NCI-H1694 (cell line): Measurements from ENCODE around the gene VPS13D.
"Not testable (repeated sequence)": the region's sequence is repeated elsewhere in the genome, so short reads cannot be mapped to it uniquely, and the experiment has no call there.

ENCODE experiments used
- DNase-seq: peaks from one replicate; lab custom pipeline; 2025; lab: John Stamatoyannopoulos, UW

The VPS13D gene

DNA sequence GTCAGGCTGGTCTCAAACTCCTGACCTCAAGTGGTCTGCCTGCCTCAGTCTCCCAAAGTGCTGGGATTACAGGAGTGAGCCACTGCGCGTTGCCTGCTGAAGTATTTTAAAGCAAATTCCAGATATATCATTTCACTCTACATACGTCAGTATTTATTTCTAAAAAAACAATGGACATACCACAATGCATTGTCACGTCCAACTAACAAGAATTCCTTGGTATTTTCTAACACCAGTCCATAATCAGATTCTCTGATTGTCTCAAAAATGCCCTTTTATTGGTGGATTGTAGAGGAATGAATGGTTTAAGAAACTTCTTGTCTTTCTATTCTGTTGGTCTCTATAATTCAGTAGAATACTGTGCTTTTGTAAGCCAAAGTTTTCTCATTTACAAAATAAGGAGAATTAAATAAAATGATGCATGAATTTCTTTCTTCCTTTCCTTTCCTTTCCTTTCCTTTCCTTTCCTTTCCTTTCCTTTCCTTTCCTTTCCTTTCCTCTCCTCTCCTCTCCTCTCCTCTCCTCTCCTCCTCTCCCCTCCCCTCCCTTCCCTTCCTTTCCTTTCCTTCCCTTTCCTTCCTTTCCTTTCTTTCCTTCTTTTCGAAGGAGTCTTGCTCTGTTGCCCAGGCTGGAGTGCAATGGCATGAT is 55.8 kb downstream of the VPS13D start:
- no peak for DNase-seq

DNA sequence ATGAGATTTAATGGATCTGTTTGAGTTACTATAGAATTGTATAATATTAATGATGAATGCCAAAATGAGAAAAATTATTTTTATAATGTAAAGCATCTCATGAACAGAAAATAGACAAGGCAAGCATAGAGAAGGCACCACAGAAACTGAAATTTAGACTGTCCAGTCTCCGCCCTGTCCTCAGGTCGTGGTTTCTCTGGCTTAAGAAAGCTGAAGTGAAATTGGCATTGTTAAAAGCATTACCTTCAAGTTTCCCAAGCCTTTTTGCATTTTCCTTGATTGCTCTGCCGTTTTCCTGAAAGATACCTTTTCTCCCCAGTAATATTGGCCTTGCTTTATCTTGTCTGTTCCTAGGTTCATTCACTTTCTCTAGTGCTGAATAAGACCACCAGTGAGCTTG is 58.0 kb downstream of the VPS13D start:
- DNase-seq, result no peak

DNA sequence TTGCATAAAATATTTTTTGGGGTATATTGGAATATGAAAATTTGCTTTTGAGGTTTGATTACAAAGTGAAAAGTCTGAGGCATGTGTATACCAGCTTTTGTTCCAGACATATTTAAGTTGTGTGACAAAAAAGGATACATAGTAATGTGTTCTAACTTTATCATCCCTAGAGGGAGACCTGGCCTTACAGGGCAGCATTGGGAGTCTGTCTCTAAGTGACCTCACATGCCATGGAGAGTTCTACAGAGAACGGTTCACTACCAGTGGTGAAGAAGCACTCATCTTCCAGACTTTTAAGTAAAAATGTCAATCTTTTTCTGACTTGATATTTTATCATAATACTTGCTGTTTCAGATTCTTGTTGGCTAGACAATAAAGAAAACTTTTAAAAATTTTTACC is 61.0 kb downstream of the VPS13D start:
- no peak for DNase-seq

DNA sequence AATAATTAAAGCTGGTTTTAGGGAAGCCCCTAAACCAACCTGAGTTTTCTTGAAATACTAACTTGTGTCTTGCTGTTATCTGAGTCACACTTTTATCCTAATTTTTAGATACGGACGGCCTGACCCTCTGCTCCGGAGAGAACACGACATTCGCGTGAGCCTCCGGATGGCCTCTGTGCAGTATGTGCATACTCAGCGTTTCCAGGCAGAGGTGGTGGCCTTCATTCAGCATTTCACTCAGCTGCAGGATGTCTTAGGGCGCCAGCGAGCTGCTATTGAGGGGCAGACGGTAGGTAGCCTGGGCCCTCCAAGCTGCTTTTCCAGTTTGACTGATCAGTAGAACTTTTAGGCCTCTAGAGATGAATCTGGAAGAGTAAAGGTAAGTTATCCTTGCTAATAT is 63.6 kb downstream of the VPS13D start:
- DNase-seq, result no peak

DNA sequence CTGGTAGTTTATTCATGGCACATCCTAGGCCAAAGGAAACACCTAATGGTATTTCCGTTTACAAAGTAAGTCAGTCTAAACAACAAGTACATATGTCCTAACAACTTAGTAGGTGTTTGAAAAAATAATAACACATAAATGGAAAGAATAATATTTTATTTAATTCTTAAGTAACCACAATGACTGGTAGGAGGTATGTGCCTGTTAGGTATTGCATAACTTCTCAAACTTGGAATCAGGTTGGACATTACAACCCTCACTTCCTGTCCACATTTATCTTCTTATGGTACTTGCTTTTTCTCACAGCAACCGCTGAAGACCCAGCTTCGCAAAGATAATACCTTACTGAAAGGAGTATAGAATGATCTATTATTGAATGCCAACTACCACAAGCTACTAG is 64.2 kb downstream of the VPS13D start:
- no peak for DNase-seq

DNA sequence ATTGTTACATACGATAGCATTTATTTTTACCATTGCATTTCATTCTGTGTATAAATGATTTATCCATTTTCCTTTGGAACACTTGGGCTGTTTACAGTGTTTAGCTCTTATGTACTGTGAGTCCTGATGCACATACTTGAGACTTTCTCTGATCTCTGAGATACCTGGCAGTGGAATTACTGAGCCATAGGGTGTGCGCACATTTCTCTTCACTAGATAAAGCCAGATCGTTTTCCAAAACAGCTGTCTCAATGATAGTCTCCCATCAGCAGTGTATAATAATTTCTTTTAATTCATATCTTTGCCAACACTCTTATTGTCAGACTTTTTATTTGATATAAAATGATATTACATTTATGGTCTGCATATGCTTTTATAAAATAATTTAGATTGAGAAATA is 66.2 kb downstream of the VPS13D start:
- DNase-seq, result no peak

DNA sequence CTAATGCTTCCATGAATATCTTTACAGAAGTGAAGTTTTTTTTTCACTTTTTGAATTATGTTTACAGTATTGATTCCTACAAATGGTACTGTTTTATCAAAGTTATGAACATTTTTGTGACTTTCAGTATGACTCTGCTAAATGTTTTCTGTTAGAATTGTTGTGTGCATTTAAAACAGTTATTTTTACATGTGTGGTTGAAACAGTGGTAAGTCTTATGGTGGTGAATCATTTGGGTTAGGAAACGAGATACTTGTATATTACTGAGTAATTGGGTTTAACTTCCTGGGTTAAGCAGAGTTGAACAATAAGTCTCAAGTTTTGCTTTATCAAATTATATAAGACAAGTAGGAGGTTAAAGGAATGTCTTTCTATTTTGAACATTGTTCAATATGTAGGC is 66.8 kb downstream of the VPS13D start:
- no peak for DNase-seq

DNA sequence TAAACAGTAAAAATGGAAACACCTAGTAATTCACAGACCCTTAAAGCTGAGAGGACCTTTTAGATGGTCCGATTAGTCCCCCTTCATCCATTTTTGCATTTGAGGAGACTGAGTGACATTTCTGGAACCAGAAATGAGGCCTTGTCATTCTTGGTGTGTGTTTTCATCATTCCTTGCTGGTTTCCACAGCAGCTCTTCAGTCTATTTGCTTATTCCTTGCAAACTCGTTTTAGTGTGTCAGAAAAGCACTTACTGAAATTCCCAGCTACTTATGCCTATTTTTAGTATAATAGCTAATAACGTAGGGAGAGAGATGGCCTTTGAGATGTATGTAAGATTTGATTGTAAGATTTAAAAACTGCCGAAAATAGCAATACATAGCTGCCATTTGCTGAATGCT is 70.9 kb downstream of the VPS13D start:
- no peak for DNase-seq

DNA sequence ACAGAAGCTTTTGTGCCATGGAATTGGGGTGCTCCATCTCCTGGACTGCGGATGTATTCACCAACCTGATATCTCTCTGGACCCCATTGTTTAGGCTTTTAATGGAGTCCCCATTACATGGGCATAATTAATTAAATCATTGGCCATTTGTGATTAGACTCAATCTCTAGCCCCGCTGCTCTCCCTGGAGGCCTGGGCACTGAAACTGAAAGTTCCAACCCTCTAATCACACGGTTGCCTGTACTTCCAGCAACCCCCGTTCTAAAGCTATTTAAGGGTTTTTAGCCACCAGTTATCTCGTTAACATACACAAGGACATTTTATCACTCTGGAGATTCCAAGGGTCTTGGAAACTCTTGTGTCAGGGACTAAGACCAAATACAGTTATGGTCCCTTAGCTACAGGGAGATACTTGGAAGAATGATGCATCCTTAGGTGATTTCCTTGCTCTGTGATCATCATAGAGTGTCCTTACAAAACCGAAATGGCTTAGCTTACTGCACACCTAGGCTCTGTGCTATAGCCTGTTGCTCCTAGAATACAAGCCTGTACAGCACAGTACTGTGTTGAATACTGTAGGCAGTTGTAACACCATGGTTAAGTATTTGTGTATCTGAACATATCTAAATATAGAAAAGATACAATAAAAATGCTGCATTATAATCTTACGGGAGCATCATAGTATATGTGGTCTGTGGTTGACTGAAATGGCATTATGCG is 71.8 kb downstream of the VPS13D start:
- no peak for DNase-seq

DNA sequence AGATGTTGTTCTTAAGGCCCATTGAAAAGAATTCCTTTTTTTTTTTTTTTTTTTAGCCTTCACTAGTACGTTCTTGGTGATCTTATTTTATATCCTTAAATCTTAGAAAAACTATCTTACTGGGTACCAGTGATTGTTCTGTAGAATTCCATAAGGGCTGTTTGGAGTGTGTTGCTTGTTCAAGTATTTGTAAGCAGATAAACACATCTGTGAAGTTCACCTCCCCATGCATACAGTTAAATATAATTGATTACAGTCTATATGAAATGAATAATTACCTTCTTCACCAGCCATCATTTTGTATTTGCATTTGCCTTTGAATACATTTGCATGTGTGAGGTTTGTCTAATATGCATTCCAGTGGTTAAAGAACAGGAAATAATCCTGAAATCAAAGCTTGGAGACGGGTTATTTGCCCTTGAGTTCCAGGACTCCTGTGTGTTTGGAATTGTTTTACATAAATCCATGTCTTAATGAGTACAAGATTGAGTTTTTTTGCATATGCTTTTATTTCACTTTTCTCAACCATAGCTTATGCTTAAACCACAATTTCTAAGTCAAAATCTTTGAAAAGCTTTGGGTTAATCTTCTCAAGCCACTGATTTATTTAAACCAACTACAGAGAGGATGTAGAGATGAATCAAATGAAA is 73.1 kb downstream of the VPS13D start:
- DNase-seq, result no peak

DNA sequence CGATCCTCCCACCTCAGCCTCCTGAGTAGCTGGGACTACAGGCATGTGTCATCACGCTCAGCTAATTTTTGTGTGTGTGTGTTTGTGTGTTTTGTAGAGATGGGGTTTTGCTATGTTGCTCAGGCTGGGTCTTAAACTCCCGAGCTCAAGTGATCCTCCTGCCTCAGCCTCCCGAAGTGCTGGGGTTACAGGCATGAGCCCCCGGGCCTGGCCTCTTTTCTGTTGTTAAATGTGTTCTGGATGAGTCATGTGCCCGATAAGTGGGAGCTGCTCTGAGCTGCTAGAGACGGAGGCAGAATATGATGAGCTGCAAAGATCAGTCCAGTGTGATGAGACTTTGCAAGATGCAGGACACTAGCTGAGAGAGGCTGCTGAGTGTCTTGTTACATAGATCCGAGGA is 75.5 kb downstream of the VPS13D start:
- DNase-seq, result no peak

DNA sequence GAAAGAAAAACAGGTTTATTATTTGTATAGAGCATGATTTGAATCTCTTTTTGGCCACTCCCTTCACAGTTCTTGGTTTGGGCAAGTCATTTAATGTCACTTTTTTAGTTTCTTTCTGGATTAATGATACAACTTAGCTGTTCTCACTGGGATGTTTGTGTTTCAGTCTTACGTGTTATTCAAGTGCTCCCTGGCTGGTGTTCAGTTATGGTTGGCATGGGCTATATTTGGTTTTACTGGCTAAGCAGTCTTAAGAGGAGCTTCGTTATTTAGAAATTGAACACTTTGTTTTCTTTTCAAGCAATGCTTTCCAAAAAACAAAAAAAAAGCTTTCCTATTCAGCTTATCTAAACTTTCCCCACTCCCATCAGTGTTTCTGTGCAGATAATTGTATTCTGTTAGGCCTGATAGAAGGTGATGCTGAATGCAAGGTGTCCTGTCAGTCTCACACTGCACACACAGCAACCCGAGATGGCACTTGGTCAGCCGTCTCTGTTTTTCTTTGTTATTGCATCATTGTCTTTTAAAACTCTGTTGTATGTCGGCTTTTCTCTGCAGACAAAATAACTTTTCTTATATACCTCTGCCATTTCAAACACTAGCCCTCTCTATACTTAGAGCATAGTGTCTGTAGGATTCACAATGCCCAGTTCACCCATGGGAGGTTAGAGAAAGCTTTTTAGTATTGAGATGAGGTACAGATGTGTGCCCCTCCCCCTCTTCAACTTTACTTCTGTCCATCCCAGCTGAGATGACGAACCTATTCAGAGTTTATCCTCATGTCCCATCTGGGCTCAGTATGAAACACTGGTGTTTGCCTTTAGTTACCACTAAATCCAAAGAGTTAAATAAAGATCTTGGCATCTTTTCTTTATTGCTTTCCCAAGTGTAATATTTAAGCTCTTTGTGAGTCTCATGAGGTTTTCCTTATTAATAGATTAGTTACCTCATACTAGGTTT is 80.2 kb downstream of the VPS13D start:
- DNase-seq, result no peak

DNA sequence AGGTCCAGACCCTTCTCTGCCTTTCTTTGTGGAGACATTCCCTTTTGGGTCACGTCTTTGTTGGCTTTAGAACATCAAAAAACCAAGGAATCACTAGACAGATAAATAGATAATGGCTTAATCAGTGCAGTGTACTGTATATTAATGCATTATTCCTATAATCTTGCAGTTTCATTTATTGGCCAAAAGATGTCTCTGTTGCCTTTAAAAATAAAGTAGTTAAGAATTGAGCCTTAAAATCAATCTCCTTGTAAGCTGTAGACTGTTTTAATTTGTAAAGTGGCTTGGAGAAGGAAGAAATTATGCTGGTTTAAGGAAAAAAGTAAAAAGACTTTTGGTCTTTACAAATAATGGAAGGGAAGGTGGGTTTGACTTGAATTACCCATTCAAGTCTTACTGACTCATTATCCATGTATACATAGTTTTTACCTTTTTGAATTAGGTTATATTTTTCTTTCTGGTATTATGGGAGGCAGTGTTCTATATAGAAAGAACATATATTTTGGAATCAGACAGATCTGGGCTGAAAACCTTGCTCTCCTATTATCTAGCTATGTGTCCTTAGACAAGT is 84.6 kb downstream of the VPS13D start:
- no peak for DNase-seq

DNA sequence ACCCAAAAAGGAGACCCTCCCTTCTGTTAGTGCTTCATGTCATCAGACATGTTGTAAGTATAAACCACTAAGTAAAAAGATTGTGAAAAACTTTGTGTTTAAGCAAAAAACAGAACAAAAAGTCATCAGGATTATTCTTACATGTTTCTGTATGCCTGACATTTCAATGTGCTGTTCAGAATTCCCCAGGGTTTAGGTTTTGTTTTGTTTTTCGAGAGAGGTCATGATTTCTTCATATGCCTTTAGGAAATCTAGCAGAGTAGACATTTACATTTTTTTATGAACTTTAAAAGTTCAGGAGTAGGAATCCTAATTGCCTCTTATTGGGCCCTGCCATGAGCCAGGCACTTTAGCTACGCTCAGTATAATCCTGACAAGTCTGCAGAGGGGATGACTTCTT is 85.3 kb downstream of the VPS13D start:
- no peak for DNase-seq

DNA sequence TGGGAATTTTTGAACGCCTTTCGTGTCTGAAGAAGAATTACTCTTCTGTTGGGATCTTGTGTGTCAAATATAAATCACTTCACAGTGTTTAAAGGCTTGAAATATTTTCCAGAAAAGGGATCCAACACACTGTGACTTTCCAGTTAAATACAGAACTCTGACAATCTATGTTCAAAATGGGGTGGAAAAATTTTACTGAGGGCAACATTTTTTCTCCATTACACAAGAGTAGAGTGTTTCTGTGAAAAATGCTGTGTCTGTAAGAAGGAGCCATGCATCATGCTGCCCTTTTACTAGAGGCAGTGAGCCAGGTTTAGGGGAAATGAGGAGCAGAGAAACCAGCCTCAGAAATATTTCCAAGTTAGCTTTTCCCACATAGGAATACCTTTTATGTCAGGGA is 86.5 kb downstream of the VPS13D start:
- DNase-seq, result no peak

DNA sequence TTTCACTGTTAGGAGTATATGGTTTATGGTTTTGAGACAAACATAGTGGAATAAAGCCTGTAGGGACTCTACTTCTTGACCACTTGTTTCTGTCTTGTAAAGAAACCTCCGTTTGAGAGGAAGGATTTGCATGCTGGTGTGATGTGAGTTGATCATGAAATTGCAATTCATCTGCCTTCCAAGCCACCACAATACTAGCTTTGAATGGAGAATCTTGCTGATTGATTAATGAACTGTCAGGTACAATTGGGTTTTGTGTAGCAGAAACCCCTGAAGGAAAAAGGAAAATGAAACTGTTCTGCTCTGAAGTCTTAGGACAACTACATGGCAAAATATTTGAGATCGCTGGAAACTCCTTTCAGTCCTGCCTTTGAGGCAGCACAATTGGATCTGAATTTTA is 90.7 kb downstream of the VPS13D start:
- no peak for DNase-seq

DNA sequence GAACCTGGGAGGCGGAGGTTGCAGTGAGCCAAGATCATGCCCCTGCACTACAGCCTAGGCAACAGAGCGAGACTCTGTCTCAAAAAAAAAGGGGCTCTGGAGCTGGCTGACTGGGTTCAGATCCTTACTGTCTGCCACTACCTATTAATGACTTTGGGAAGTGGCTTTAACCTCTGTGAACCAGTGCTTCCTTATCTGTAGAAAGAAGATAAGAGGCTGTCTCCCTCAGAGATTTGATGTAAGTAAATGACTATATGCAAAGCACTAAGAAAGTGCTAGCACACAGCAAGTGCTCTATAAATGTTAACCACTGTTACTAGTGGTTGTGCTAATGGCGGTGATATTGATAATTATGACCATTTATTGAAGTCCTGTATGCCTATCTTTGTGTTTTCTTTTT is 94.6 kb downstream of the VPS13D start:
- DNase-seq, result no peak

DNA sequence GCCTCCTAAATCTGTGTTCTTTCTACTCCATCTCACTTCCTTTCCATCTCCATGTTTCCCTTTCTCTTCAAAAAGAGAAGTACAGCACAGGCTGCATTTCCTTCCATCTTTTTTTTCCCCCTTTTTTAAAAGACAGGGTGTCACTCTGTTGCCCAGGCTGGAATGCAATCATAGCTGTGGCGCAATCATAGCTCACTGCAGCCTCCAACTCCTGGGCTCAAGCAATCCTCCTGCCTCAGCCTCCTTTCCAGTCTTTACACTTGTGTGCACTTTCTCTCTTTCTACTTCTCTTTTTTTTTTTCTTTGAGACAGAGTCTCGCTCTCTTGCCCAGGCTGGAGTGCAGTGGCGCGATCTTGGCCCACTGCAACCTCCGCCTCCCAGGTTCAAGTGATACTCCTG is 95.1 kb downstream of the VPS13D start:
- not testable (repeated sequence) for DNase-seq

DNA sequence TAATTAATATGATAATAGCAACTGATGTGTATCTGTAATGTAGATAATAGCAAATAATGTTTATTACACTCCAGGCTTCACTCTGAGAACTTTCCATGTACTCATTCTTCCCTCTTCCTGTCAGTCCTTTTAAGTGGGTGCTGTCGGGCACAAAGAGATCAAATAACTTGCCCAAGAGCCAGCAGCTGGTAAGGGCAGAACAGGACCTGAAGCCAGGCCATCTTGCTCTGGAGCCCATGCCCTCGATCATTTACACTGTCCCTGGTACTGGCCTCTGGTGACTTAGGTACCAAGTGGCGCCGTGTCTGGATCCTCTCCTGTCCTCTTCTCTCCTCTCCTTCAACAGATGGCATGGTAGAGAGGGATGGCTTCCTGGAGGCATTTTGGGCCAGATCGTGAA is 97.2 kb downstream of the VPS13D start:
- no peak for DNase-seq

DNA sequence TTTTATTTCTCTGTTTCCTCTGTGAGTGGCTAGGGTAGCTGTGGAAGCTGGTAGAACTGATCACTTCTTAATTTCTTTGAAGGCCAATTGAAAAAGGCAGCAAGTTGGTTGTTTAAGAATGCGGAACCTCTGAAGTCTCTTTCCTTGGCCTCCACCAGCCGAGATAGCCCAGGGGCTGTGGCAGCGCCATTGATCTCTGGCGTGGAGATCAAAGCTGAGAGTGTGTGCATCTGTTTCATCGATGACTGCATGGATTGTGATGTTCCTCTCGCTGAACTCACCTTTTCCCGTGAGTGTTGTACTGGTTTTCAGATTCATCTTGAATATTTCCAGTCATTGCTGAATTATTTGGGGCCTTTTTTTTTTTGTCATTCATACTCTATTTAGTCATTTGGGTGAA is 97.7 kb downstream of the VPS13D start:
- DNase-seq, result no peak

DNA sequence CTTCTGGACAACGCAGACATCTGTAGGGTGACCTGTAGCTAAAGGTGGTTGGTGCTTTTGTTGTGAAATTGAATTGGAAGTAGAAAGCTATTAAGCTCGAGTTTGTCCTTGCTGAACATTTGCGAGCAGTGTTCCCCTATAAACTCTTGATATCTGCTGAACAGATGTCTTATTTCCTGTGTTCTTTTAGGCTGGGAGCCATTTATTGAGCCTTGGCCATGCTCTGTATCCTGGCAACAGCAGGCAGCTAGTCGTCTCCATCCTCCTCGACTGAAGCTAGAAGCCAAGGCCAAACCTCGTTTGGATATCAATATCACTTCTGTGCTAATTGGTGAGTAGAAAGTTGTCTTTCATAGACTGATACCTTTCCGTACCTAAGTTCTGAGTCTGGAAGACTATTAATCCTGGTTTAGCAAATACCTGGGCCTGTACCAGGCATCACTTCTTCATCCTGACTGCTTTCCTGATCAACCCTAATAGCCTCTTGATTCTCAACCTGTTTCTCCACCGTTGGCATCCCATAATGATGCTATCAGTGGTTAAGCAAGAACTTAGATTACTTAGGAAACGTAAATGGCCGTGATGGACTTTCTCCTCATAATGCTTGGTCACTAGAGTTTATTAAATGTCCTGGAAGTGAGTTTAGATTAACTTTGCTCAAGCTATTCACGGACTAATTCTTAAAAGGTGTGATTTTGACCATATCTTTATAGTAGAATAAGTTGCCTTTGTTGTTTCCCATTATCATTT is 103.4 kb downstream of the VPS13D start:
- DNase-seq, result no peak
